Left cardiac atrium (tissue), 4 donors: ENCODE data around the gene TOMM5. TPM values are rescaled to one million over a fixed set of nuclear protein-coding genes. Genes with fewer than 3 reads are reported as not detected.
A peak's percentile ranks its signal among the peaks of the same experiment; 100 is the strongest.

ENCODE experiments used
- ATAC-seq, 2 donors: fragments of 200-7000 bp; cut with Tn5 transposase; one replicate each; pipeline ENCODE4 v1.9.1; 2020; ENCODE audit warnings: mild to moderate bottlenecking in 2 of 2, moderate library complexity in 2 of 2
- DNase-seq: peaks from one replicate; pipeline ENCODE4 v3.0.0-alpha.2; 2020
- intact Hi-C, 2 donors: fragments of 100-400 bp; cut with DNase I; formaldehyde crosslinking; loops; one replicate each; pipeline versions ENCODE4 v1.14.1 to v1.15.1; 2022 to 2023
- long read RNA-seq: library from polyadenylated mRNA; unstranded; transcript quantifications from one replicate; pipeline ENCODE4 v2.0.0, GENCODE V29; 2021
- total RNA-seq, 2 donors: library from RNA; stranded (reverse); fragmentation: NEBNext Ultra II Directional; extraction: Animal tissue kit (Norgen Biotek cat#: 25700); gene quantifications; one replicate each; pipeline ENCODE4 v1.2.1, GENCODE V29; 2021
- donor health status: DM: no; HTN: yes; CAD: no.
- donor health status: DM: no; HTN: yes; CAD: no; lungs with severe emphysema.
- donor health status: DM: yes; HTN: yes; CAD: no.
- donor health status: Dilated cardiomyopathy.

TOMM5 gene
- 10 to 100 TPM; 58.8 to 64.9 TPM for total RNA-seq
- long read RNA-seq, transcript TOMM5-201 (2 exons, 751 nt), result major isoform, 6 of 6 reads
- long read RNA-seq, partial matches to known transcripts, result 0 of 6 reads
- long read RNA-seq, other reads (novel, unspliced or antisense), result 0 of 6 reads

DNA sequence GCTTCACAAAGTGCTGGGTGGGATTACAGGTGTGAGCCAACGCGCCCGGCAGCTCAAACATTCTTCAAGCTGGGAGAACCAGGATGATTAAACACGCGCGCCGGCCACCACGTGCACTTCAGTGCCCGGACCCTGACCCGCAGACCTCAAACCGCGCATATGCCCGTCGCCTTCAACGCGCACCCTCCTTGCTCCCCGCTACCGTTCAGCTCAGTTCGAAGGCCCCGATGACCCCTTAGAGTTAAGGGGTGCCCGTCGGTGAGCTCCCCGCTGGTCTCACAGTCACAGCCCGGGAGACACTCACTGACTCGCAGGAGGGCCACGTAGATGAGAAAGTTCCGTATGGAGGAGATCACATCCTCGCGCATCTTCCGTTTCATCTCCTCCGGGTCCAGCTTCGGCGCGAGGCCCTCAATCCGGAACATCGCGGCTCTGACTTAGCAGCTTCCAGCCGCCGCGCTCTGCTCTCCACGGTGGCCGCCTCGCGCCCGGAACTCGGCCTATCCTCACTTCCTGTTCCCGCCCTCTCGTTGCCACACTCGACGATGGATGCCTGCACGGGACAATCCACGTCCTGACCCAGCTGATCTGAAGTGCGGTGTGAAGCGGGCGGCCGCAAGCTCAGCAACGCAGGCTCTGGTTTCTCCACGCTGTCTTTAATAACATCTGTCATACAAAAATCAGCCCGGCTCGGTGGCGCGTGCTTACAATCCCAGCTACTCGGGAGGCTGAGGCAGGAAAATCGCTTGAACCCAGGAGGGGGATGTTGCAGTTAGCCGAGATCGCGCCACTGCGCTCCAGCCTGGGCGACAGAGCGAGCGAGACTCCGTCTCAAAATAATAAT, at the start of gene TOMM5:
TOMM5 (minus strand) TSS at position 490 of the 844 bp plus-strand sequence; CDS start at position 425, 65 bp downstream.
- intact Hi-C loops, result no loop called here
- peak; percentile 99 for ATAC-seq
- DNase-seq, result peak; percentile 95

DNA sequence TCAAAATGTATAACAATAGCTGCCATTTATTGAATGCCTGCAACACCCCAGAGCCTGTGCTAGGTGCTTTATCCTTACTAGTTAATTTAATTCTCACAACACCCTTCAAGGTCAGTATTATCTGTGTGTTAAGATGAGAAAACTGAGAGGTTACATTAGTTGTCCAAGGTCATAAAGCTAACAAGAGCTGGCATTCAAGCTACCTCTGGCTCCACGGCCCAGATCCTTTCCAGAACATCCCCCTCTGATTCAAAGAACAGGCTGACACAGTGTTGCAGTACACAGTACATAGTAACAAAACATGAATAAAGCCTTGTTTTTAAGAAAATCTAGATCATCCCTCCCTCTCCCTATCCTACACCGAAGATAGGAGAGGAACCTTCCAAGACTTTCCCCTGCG, 48.9 kb upstream of the TOMM5 start:
- intact Hi-C loops, result no loop called here
- no peak for ATAC-seq
- DNase-seq, result no peak

DNA sequence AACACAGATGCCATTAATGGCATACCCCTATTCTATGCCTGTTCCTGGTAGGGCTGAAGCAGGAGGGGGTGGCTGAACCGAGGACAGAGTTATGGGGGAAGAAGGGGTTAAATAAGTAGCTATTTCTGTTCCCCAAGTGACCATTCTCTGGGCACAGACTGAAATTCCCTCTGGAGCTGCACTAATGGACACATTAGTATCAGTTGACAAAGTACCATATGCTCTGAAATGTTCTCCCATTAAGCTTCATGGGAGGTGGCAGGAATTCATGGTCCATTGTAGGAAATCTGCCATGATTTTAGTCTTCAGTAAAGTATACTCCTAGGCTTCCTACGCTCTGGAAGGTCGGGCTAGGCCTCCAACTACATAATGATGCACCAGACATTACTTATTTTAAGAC, 47.8 kb upstream of the TOMM5 start:
- DNase-seq, result no peak
- intact Hi-C loops, result no loop called here
- ATAC-seq, result no peak

DNA sequence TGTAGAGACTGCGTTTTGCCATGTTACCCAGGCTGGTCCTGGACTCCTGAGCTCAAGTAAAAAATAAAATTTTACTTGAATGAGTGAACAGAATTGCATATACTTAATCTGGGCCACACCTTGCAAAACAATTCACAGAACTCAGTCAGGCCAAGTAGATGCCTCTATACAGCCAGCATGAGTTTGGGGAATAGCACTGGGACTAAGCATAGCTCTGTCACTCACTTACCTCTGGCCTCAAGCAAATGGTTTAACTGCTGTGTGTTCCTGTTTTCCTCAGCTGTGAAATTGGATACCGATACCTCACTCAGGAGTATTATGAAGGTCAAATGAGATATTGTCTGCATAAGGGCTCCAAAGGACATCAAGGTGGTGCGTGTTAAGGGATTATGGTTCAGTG, 47.4 kb upstream of the TOMM5 start:
- intact Hi-C loops, result no loop called here
- DNase-seq (no peak), ATAC-seq (no peak)

DNA sequence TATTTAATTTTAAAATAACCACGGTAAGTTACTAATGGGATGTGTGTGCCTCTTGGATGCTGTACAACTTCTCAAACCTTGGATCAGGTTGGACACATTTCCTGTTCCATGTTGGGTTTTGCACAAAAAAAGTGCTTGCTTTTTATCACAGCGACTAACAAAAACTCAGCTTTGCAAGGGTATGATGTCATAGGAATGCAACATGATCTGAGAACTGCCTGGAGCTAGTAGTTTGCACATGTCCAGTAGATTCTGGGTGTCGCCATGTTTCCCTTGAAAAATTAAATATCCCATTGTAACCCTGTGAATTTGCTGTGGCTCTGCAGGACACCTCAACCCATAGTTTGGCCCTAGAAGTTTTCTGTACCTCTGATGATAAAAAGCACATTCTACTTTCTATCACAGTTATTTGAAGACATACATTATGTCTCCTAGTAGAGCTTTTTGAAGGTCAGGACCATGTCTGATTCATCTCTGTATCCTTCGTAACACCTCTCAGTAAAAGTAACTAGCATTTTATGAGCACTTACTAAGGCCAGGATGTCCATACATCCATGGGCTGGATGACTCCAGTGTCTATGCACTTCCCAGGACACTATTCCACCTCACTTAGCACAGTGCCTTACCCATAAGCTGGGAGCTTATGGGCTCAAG, 46.8 kb upstream of the TOMM5 start:
- intact Hi-C loops, result no loop called here
- ATAC-seq (no peak), DNase-seq (no peak)

DNA sequence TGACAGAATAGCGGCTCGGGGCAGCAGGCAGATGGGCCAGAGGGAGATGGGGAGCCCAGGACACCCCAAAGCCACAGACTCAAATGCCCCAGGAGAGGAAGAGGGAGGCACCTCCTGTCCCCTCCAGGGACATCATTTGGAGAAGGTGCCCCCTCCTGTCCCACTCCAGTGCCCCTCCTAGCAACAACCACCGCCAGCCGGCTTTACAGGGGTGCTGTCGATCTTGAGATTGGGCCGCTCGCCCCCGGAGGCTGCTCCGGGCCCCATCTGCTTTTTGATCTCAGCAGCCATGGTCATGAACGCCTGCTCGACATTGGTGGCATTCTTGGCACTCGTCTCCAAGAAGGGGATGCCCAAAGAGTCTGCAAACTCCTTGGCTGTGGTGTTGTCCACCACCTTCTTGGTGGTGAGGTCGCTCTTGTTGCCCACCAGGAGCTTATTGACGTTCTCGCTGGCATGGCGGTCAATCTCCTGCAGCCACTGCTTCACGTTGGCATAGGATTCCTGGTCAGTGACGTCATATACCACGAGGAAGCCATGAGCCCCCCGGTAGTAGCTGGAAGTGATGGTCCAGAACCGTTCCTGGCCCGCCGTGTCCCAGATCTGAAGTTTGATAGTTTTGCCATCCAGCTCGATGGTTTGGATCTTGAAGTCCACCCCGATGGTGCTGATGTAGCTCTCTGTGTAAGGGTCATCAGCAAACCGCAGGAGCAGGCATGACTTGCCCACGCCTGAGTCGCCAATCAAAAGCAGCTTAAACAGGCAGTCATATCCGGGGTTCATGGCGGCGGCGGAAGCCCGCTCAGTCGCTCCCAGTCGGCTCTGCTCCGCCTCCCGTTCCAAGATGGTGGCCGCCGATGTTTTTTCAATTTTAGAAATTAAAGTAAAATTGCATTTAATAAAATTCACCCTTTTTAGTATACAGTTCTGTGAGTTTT, 44.4 kb upstream of the TOMM5 start:
- ATAC-seq, result no peak
- DNase-seq, result no peak
- intact Hi-C loops, result no loop called here

DNA sequence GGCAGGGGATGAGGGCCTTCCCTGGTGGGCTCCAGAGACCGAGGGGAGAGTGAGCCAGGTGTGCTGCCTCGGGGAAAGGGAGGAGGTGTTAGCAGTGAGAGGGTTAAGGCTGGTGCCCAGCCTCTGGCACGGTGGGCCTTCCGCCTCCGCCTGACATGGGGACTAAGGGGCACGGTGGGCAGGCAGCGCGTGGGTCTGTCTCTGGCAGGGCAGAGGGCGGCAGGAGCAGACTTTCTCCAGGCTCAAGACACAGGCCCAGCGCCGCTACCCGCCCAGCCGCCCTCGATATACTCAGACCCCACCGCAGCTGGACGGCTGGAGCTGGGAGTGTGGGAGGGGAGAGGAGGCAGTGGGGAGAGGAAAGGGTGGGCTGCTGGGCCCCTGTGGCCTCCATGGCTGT, 43.4 kb upstream of the TOMM5 start:
- no peak for ATAC-seq
- intact Hi-C loops, result no loop called here
- DNase-seq, result no peak

DNA sequence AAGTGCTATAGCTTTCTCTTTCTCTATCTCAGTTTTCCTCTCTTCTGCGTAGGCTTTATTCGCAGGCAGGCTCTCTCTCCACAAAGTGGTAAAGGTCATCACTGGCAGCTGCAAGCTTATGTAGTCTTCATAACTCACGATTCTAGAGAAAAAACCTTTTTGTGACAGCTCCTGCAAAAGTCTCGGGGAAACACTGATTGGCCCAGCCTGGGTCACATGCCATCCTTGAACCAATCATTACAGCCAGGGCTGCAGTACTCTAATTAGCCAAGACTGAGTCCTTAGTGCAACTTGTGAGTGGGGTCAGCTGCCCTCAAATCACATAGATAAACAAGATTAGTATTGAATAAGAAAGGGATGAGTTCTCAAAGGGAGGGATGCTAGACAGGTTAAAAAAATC, 40.1 kb upstream of the TOMM5 start:
- no peak for ATAC-seq
- intact Hi-C loops, result no loop called here
- DNase-seq, result no peak

DNA sequence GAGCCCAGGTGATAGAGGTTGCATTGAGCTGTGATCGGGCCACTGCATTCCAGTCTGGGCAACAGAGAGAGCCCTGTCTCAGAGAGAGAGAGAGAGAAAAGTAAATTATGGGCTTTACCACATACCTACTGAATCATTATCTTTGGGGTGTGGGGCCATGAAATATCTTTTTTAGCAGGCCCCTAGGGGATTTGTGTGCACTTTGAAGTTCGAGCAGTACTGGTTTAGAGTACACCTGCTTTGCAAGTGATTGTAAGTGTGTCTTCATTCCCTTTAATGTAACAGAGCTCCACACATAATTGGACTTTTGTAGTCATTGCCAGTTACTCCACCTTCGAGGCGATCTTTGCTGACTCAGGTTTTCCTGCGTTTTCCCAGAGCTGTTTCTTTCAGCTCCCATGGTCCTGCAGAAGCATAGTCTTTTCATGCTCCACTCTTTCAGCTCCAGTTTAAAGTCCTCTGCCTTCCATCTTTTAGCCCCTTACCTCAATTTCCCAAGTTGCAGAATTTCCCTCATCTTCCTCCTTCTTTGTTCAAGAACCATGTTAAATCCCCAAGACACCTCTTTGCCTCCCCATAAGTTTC, 34.4 kb upstream of the TOMM5 start:
- intact Hi-C loops, result no loop called here
- DNase-seq, result no peak
- no peak for ATAC-seq

DNA sequence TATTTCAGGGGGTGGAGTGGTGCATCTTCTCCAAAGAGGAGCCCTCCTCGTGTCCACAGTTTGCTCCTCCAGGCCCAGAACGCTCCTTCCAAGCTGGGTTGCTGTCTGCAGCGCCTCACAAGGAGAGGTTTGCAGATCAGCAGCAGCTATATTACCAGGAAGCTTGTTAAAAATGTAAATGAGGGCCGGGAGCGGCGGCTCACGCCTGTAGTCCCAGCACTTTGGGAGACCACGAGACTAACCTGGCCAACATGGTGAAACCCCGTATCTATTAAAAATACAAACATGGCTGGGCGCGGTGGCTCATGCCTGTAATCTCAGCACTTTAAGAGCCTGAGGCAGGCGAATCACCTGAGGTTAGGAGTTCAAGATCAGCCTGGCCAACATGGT, 33.4 kb upstream of the TOMM5 start:
- intact Hi-C loops, result no loop called here
- DNase-seq (no peak), ATAC-seq (no peak)

DNA sequence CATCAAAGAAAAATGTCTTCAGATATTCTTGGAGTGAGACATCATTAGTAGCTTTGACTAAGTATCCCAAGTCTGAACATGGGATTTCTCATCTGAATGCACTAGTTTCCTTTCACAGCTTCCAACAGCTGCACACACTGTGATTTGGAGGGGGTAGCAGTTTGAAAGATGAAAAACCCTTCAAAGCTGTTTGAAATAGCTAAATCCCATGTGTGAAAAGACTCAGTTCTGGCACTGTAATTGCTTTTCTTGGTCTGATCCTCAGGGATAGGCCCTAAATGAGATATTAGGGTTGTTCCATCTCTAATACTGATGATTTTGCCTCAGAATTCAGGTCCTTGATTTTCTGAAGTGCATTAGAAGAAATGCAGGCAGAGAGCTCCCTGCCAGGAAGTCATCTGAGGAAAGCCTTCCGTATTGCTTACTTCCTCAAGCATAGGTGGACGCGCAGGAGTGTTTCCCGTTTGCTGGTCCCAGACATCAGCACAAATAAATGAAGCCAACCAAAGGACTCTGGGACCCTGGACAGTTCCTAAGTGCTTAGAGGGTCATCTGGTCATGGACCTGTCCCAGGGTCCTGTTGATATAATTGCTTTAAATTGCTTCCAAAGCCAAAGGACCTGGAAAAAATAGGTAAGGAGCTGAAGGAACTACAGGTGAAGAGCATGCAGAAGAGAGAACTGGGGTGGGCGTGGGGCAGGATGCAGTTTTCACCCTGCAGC, 32.8 kb upstream of the TOMM5 start:
- no peak for DNase-seq
- no peak for ATAC-seq
- intact Hi-C loops, result no loop called here

DNA sequence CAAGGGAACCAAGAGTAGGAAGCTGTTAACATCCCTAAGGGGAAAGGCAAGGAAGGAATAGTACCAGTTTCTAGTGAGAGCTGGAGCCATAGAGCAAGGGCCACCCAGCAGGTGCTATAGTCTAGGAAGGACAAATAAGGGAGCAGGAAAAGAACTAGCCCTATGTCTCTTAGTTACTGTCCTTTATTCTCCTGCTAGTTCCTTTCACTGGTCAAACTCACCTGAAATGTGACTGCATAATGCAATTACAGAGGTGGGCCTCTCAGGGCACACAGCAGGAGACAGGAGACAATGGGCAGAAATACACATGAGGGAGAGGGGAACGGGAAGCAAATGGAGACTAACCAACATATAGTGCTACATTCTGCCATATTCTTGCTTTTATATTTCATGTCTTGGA, 31.7 kb upstream of the TOMM5 start:
- intact Hi-C loops, result no loop called here
- ATAC-seq, result no peak

DNA sequence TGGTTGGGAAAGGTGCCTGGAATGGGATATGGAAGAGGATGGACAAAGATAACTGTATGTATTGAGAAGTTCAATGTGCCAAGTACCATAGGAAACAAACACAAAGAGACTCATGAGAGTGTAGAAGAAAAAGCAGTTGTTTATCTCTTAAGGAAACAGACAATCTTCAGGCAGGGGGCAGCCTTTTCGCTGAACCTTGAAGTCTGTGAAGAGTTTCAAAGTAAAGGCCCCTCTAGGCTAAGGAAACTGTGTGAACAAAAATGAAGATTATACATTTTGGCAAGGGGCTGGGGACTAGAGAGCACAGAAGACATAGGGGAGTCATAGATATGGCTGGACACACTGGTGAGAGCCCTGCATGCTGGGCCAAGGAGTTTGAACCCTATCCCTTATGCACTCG, 30.9 kb upstream of the TOMM5 start:
- ATAC-seq, result no peak
- no peak for DNase-seq
- intact Hi-C loops, result no loop called here

More for the DNA sequence above, 31.7 kb upstream of the TOMM5 start:
- DNase-seq, result no peak

DNA sequence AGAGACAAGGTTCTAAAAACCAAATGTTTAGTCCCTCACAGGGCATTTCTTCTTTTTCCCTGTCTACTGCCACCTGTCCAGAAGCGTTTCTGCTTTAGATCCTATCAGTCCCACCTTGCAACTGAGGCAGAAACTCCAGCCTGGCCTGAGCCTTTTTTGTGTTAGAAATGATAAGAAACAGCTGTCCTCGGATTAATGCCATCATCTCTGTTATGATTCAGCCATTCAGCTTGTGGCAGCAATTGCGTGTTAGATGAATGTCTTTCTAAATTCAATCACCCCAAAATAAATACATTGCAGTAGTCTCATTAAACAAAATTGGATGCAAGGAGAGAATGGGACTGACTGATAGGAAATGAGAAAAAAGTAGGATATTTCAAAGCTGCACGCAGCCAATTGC, 30.1 kb upstream of the TOMM5 start:
- ATAC-seq (no peak), DNase-seq (no peak)
- intact Hi-C loops, result no loop called here

DNA sequence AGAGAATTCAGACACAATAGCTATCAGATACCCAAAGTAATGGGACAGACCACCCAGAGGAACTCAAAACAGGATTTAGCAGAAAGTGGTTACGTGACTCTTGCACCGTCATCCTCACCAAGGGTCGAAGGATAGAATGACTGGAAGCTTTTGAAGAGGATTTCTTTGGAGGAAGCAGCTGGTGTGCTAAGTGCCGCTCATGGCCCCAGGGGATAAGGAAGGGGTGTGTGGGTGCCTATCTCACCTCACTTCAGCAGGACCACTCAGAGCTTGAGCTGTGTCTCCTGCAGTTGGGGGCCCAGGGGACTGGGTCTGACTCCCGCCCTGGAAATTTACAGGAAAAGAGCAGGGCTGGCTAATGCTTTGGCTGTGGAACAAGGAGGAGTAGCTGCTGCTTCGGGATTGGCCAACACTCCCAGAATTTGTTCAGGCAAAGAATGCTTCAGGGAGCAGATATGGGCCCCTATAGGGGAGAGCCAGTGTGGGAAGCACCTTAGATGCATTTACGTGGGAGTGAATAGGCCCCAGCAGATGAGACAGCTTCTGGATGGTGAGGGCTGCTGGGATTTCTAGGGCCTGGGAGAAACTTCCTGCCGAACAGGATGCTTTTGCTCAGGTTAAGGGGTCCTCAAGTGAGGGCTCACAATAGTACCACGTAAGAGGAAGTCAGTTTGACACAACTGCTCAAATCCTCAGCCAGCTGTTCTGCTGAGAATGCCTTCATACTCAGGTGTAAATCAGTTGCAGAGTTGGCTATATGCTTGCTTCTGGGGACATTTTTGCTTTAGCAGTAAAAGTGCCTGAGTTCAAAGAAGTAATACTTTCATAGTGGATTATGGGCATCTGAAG, 29.1 kb upstream of the TOMM5 start:
- intact Hi-C loops, result no loop called here
- DNase-seq (no peak), ATAC-seq (no peak)

DNA sequence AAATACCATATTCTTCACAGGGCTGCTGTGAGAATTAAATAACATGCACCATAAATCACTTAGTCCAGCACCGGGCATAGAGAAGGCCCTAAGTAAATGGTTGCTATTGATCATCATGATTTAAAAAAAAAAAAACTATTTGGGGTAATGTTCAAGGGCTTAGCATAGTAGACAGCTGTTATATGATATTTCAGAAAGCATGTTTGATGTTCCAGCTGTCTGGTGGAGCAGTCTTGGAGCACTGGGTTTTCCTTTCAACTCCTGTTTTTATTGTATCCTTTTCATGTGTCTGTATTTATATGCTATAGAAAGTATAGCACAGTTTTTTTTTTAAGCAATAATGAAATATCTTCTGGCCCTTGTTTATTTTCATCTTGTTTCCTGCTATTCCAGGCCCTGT, 28.0 kb upstream of the TOMM5 start:
- ATAC-seq (no peak), DNase-seq (no peak)
- intact Hi-C loops, result no loop called here

DNA sequence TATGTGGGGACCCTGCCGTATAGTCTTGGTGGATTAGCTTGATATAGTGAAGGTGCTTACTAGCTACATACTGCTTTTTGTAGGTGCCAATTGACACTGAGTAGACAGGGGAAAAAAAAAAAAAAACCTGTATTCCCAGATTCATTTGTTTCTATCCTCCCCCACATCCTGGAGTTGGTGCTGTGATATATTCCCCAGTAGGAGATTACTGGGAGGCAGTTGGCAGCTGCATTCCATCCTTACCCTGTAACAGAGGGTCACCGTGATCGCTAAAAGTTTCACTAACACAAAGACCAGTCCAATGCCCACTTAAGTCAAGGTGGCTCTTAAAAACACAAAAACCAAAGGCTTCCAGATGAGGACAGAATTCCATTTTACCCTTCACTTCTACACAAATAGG, 27.4 kb upstream of the TOMM5 start:
- intact Hi-C loops, result no loop called here
- ATAC-seq (no peak), DNase-seq (no peak)

DNA sequence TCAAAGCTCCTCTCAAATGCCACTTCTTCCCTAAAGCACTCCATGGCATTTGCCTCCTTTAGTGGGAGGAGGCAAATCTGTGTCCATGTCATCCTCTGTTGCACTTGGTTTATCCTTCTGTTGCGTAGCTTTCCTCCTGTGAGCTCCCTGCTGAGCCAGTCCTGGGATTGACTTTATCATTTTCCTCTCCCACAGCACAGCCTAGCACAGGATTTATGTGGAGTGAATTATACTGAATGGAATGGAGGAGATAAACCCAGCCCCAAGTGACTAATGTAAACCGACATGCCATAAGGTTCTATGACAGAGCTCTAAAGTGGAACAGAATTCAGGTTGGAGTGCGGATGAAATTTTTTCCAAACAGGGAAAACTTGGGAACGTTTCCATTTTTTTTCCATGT, 26.4 kb upstream of the TOMM5 start:
- ATAC-seq, result no peak
- intact Hi-C loops, result no loop called here

More for the DNA sequence above, 26.4 kb upstream of the TOMM5 start:
- DNase-seq, result no peak
